CD14-positive monocyte (primary cell): ENCODE data around the gene RUNDC3A. TPM values are rescaled to one million over a fixed set of nuclear protein-coding genes. Genes with fewer than 3 reads are reported as not detected.

Source experiments
- DNase-seq, 3 donors: peaks; one replicate each; pipeline ENCODE4 v3.0.0-alpha.2; 2011 to 2022
- H2AFZ ChIP-seq: 2 replicates; pipeline ENCODE4 v1.6.0; 2012; ENCODE audit warnings: mild to moderate bottlenecking, low read depth, low read length, inconsistent platforms; ENCODE audit not compliant: insufficient read depth, poor library complexity, severe bottlenecking
- H3K27ac ChIP-seq, 2 donors: 1 replicate in 1 of 2; 2 replicates in 1 of 2; pipeline ENCODE4 v1.5.1; 2012 to 2013; ENCODE audit warnings: low read length in 2 of 2, control low read depth in 1 of 2, inconsistent platforms in 1 of 2, low read depth in 1 of 2, mild to moderate bottlenecking in 1 of 2
- H3K27me3 ChIP-seq, 2 donors: one replicate each; pipeline versions ENCODE4 v1.6.0 to v1.6.1; 2011 to 2013; ENCODE audit warnings: low read length in 2 of 2; ENCODE audit not compliant: control insufficient read depth in 2 of 2, insufficient read depth in 2 of 2
- H3K36me3 ChIP-seq, 2 donors: replicated peaks in 1 of 2; 1 replicate in 1 of 2; 2 replicates in 1 of 2; pipeline versions ENCODE4 v1.5.1 to v1.6.1; 2012 to 2013; ENCODE audit warnings: low read length in 2 of 2, control low read depth in 1 of 2, inconsistent platforms in 1 of 2, mild to moderate bottlenecking in 1 of 2; ENCODE audit not compliant: insufficient read depth in 2 of 2, control insufficient read depth in 1 of 2
- H3K4me1 ChIP-seq, 2 donors: 1 replicate in 1 of 2; 2 replicates in 1 of 2; pipeline versions ENCODE4 v1.5.1 to v1.6.1; 2012 to 2013; ENCODE audit warnings: low read length in 2 of 2, control low read depth in 1 of 2, inconsistent platforms in 1 of 2, mild to moderate bottlenecking in 1 of 2, moderate library complexity in 1 of 2; ENCODE audit not compliant: insufficient read depth in 2 of 2, control insufficient read depth in 1 of 2
- H3K4me2 ChIP-seq: replicated peaks from 2 replicates; pipeline ENCODE3; 2012; ENCODE audit warnings: low read length, moderate library complexity, mild to moderate bottlenecking; ENCODE audit not compliant: poor library complexity, severe bottlenecking; ENCODE audit errors: extremely low read depth
- H3K4me3 ChIP-seq, 3 experiments: fragments of 200-600 bp in 1 of 3; sonication (generic) in 1 of 3; replicated peaks in 1 of 3; 1 replicate in 2 of 3; 2 replicates in 1 of 3; pipeline ENCODE4 v1.5.1; 2011 to 2013; ENCODE audit warnings: low read length in 3 of 3, mild to moderate bottlenecking in 3 of 3, control low read depth in 2 of 3, low read depth in 2 of 3, inconsistent platforms in 1 of 3, moderate library complexity in 1 of 3
- H3K79me2 ChIP-seq: 2 replicates; pipeline ENCODE4 v1.6.0; 2012; ENCODE audit warnings: mild to moderate bottlenecking, control low read depth, inconsistent platforms, low read length, moderate library complexity; ENCODE audit not compliant: insufficient read depth
- H3K9ac ChIP-seq: 2 replicates; pipeline ENCODE4 v1.6.0; 2017; ENCODE audit warnings: low read length, mild to moderate bottlenecking; ENCODE audit not compliant: insufficient read depth, poor library complexity, severe bottlenecking
- H3K9me3 ChIP-seq, 2 donors: replicated peaks in 1 of 2; 1 replicate in 1 of 2; 2 replicates in 1 of 2; pipeline versions ENCODE4 v1.5.1 to v1.6.1; 2012 to 2013; ENCODE audit warnings: low read length in 2 of 2, control low read depth in 1 of 2; ENCODE audit not compliant: control insufficient read depth in 1 of 2, insufficient read depth in 1 of 2
- H4K20me1 ChIP-seq: 2 replicates; pipeline ENCODE4 v1.6.0; 2012; ENCODE audit warnings: mild to moderate bottlenecking, low read length, control low read depth, moderate library complexity; ENCODE audit not compliant: insufficient read depth
- H3K27ac Mint-ChIP-seq, 7 donors: one replicate each; pipeline ENCODE4 v1.8.0; 2020; ENCODE audit warnings: mild to moderate bottlenecking in 7 of 7, mixed read lengths in 7 of 7, moderate library complexity in 6 of 7, inconsistent platforms in 2 of 7
- H3K27me3 Mint-ChIP-seq, 3 donors: one replicate each; pipeline ENCODE4 v1.8.0; 2021 to 2022; ENCODE audit warnings: low read depth in 3 of 3, mild to moderate bottlenecking in 3 of 3, mixed read lengths in 3 of 3, moderate library complexity in 3 of 3, inconsistent platforms in 1 of 3
- H3K36me3 Mint-ChIP-seq, 2 donors: one replicate each; pipeline ENCODE4 v1.8.0; 2020; ENCODE audit warnings: mixed read lengths in 2 of 2, inconsistent platforms in 1 of 2, mild to moderate bottlenecking in 1 of 2
- H3K4me1 Mint-ChIP-seq: one replicate; pipeline ENCODE4 v1.8.0; 2020; ENCODE audit warnings: mild to moderate bottlenecking, mixed read lengths
- H3K4me3 Mint-ChIP-seq, 2 donors: one replicate each; pipeline ENCODE4 v1.8.0; 2020; ENCODE audit warnings: mild to moderate bottlenecking in 2 of 2, mixed read lengths in 2 of 2, moderate library complexity in 1 of 2
- H3K9me3 Mint-ChIP-seq, 7 donors: one replicate each; pipeline ENCODE4 v1.8.0; 2020 to 2022; ENCODE audit warnings: mixed read lengths in 7 of 7, mild to moderate bottlenecking in 6 of 7, moderate library complexity in 6 of 7, inconsistent platforms in 2 of 7
- WGBS: methylation state at CpG from one replicate; pipeline ENCODE4 v1.1.5; 2013; ENCODE audit warnings: missing lambda C conversion rate; ENCODE audit not compliant: insufficient coverage; 5-methylcytosine and 5-hydroxymethylcytosine counted together
- intact Hi-C, 2 donors: fragments of 100-400 bp; cut with micrococcal nuclease; formaldehyde crosslinking; loops; one replicate each; pipeline versions ENCODE4 v1.15.0 to v1.15.1; 2023
- polyA plus RNA-seq, 3 donors: library from polyadenylated mRNA; depleted of rRNA in 1 of 3; unstranded in 2 of 3; stranded (reverse) in 1 of 3; fragments of 300-500 nt in 2 of 3; fragments of >200 nt in 1 of 3; fragmentation: Illumina TruSeq in 2 of 3; gene quantifications; 1 replicate in 2 of 3; 2 replicates in 1 of 3; pipeline ENCODE4 v1.2.3, GENCODE V29; 2012 to 2021
- TF ChIP-seq, protein P1 (sequence below): fragments of 200-600 bp; IDR thresholded peaks from one replicate; pipeline ENCODE4 v1.8.0; 2022; ENCODE audit warnings: antibody characterized with exemption, mild to moderate bottlenecking

RUNDC3A gene
- polyA plus RNA-seq, 3 donors: 0.22 to 0.35 TPM; not detected in 1

DNA sequence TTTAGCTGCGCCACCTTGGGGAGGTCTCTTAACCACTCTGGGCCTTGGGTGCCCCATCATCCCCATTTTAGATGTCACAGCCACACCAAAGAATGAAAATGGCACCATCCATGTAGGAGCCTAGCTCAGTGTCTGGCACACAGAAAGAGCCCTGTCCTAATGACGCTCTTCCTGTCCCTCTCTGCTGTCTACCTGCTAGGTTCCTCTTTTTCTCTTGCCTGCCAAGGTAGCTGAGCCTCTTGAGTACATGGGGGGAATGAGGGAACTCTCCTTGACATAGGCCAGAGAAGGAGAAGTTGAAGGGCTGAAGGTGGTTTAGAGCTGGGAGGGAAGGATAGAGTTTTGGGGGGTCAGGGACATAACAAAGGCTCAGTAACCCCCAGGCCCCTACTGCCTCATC, 1.8 kb downstream of the RUNDC3A start:
- Histone ChIP-seq H2AFZ (no peak overlapping the region), H3K79me2 (no peaks in the 10 kb centered on the region), H3K4me1 (peaks cover 17 to 20% of the 10 kb centered on the region in 2 donors), H3K9ac (no peak overlapping the region), H3K27ac (no peak overlapping the region), H3K4me3 (no peak overlapping the region), H3K36me3 (no peaks in the 10 kb centered on the region), H4K20me1 (no peaks in the 10 kb centered on the region), H3K4me2 (no peak overlapping the region), H3K27me3 (peaks cover 18 to 55% of the 10 kb centered on the region in 2 donors), H3K9me3 (no peaks in the 10 kb centered on the region)
- Mint-ChIP-seq H3K4me1 (peaks cover 22% of the 10 kb centered on the region), H3K9me3 (peaks cover 0 to 6% (median 2%) of the 10 kb centered on the region in 7 donors), H3K36me3 (peaks cover 0 to 4% of the 10 kb centered on the region in 2 donors), H3K27me3 (peaks cover 58 to 76% (median 66%) of the 10 kb centered on the region in 3 donors), H3K27ac (no peak overlapping the region), H3K4me3 (peak overlapping the region in 1 of 2 donors; percentile 51)
- WGBS: 91% methylated on average over 1 of the region's 2 CpGs
- TF ChIP-seq, protein P1, sequence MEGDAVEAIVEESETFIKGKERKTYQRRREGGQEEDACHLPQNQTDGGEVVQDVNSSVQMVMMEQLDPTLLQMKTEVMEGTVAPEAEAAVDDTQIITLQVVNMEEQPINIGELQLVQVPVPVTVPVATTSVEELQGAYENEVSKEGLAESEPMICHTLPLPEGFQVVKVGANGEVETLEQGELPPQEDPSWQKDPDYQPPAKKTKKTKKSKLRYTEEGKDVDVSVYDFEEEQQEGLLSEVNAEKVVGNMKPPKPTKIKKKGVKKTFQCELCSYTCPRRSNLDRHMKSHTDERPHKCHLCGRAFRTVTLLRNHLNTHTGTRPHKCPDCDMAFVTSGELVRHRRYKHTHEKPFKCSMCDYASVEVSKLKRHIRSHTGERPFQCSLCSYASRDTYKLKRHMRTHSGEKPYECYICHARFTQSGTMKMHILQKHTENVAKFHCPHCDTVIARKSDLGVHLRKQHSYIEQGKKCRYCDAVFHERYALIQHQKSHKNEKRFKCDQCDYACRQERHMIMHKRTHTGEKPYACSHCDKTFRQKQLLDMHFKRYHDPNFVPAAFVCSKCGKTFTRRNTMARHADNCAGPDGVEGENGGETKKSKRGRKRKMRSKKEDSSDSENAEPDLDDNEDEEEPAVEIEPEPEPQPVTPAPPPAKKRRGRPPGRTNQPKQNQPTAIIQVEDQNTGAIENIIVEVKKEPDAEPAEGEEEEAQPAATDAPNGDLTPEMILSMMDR: no peak
- intact Hi-C loops: no loop called here
- DNase-seq: no peak

DNA sequence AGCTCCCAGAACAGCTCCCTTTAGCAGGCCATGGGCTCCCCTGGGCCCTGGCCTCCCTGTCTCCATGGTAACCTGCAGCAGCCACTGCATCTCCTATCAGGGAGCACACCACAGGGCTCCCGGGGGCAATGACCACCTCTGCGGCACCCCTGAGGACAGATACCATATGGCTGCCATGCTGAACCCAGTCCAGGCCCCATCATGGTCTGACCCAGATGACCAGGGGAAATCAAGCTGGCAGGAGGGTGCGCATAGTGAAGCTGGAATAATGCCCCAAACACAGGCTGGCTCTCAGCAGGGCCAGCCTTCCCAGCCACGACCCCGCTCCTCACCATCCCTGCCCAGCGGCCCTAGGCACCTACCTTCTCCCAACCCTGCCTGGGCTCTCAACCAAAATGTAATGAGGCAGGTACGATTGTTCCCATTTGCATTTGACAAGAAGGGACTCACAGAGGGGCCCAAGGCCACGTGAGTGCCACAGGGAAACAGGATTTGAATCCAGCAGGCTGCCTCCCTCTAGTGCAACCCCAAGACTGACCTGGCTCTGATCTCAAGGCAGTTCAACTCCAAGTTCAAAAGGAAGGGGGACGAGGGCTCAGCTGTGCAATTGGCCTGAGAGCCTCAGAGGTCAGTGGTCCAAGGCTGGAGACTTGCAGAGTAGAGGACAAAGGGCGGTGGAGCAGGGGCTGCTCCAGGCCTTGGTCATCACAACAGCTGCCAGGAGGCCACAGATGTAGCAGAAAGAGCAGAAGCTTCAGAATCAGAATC, 2.4 kb downstream of the RUNDC3A start:
- H3K4me2 ChIP-seq: no peak overlapping the region
- H3K9me3 ChIP-seq: peaks cover 0 to 3% of the 10 kb centered on the region in 2 donors
- no peak overlapping the region for H3K4me3 ChIP-seq
- H3K36me3 Mint-ChIP-seq: peaks cover 4 to 8% of the 10 kb centered on the region in 2 donors
- no peak overlapping the region for H3K27ac Mint-ChIP-seq
- no peaks in the 10 kb centered on the region for H3K36me3 ChIP-seq
- H3K9ac ChIP-seq: no peak overlapping the region
- H4K20me1 ChIP-seq: no peaks in the 10 kb centered on the region
- H3K79me2 ChIP-seq: no peaks in the 10 kb centered on the region
- peaks cover 0 to 6% (median 4%) of the 10 kb centered on the region in 7 donors for H3K9me3 Mint-ChIP-seq
- DNase-seq: no peak
- intact Hi-C loops: no loop called here
- TF ChIP-seq, protein P1: no peak
- H3K4me1 Mint-ChIP-seq: peaks cover 25% of the 10 kb centered on the region
- H2AFZ ChIP-seq: no peak overlapping the region
- peaks cover 20 to 22% of the 10 kb centered on the region in 2 donors for H3K4me1 ChIP-seq
- H3K27me3 Mint-ChIP-seq: peaks cover 61 to 76% (median 69%) of the 10 kb centered on the region in 3 donors
- no peak overlapping the region for H3K27ac ChIP-seq
- no peak overlapping the region for H3K4me3 Mint-ChIP-seq
- WGBS: 93% methylated on average over 10 of the region's 10 CpGs
- H3K27me3 ChIP-seq: peaks cover 22 to 60% of the 10 kb centered on the region in 2 donors
